Neural cell (in vitro differentiated cells): ENCODE measurements around the gene PDE8A. TPM values are rescaled to one million over a fixed set of nuclear protein-coding genes. Genes with fewer than 3 reads are reported as not detected.

Experiments
- H2AFZ ChIP-seq: fragments of 200-600, 300-800 bp; sonication (generic), shearing (Covaris generic); 2 replicates; pipeline ENCODE4 v1.6.0; 2014; ENCODE audit warnings: low read depth, mild to moderate bottlenecking, antibody characterized with exemption, low read length, moderate library complexity
- H3F3A ChIP-seq: fragments of 200-600 bp; shearing (Covaris generic); 2 replicates; pipeline ENCODE4 v1.6.1; 2016; ENCODE audit warnings: mild to moderate bottlenecking, moderate library complexity, mixed read lengths, antibody characterized with exemption, low read length; ENCODE audit not compliant: insufficient read depth, poor library complexity, severe bottlenecking
- H3K27ac ChIP-seq: fragments of 200-600, 300-800 bp; sonication (generic), shearing (Covaris generic); 2 replicates; pipeline ENCODE4 v1.5.1; 2014; ENCODE audit warnings: mild to moderate bottlenecking, low read length, moderate library complexity
- H3K27me3 ChIP-seq: fragments of 300-800, 200-600 bp; sonication (generic), shearing (Covaris generic); 2 replicates; pipeline ENCODE4 v1.6.0; 2014; ENCODE audit warnings: mild to moderate bottlenecking, low read depth, low read length, moderate library complexity; ENCODE audit not compliant: insufficient read depth
- H3K36me3 ChIP-seq: fragments of 300-800, 200-600 bp; sonication (generic), shearing (Covaris generic); 2 replicates; pipeline ENCODE4 v1.5.1; 2014; ENCODE audit warnings: mild to moderate bottlenecking, antibody characterized with exemption, low read length, moderate library complexity; ENCODE audit not compliant: insufficient read depth
- H3K4me2 ChIP-seq: fragments of 300-800, 200-600 bp; sonication (generic), shearing (Covaris generic); 2 replicates; pipeline ENCODE4 v1.6.0; 2014; ENCODE audit warnings: mild to moderate bottlenecking, low read length
- H3K4me3 ChIP-seq: fragments of 300-800, 200-600 bp; sonication (generic), shearing (Covaris generic); 2 replicates; pipeline ENCODE4 v1.5.1; 2014; ENCODE audit warnings: mild to moderate bottlenecking, low read length, moderate library complexity
- H3K79me2 ChIP-seq: fragments of 200-600 bp; shearing (Covaris generic); replicated peaks from 2 replicates; pipeline ENCODE4 v1.6.0; 2014; ENCODE audit warnings: mild to moderate bottlenecking, low read length, moderate library complexity; ENCODE audit not compliant: insufficient read depth
- H3K9ac ChIP-seq: fragments of 300-800, 200-600 bp; sonication (generic), shearing (Covaris generic); 2 replicates; pipeline ENCODE4 v1.6.1; 2016; ENCODE audit warnings: mild to moderate bottlenecking, low read length, mixed read lengths
- H3K9me2 ChIP-seq: fragments of 200-600 bp; shearing (Covaris generic); 2 replicates; pipeline ENCODE4 v1.6.1; 2016; ENCODE audit warnings: mild to moderate bottlenecking, low read length, mixed read lengths; ENCODE audit not compliant: insufficient read depth
- H3K9me3 ChIP-seq: fragments of 200-600, 300-800 bp; sonication (generic), shearing (Covaris generic); 2 replicates; pipeline ENCODE4 v1.6.1; 2016; ENCODE audit warnings: mild to moderate bottlenecking, mixed run types, low read length, moderate library complexity, mixed read lengths
- H4K20me1 ChIP-seq: fragments of 200-600 bp; shearing (Covaris generic); 2 replicates; pipeline ENCODE4 v1.6.1; 2016; ENCODE audit warnings: mild to moderate bottlenecking, mixed run types; ENCODE audit not compliant: insufficient read depth
- CTCF ChIP-seq: fragments of 450-650 bp; IDR thresholded peaks from 2 replicates; pipeline ENCODE4 v1.5.1; 2014; ENCODE audit warnings: antibody characterized with exemption, mild to moderate bottlenecking, moderate library complexity; ENCODE audit not compliant: poor library complexity, severe bottlenecking
- EP300 ChIP-seq: fragments of 450-650 bp; conservative IDR thresholded peaks from 2 replicates; pipeline ENCODE4 v1.6.1; 2014; ENCODE audit warnings: antibody characterized with exemption, mild to moderate bottlenecking, moderate library complexity; ENCODE audit not compliant: poor library complexity, severe bottlenecking
- EZH2 ChIP-seq: fragments of 200-600, 300-800 bp; shearing (Covaris generic), sonication (generic); IDR thresholded peaks from 2 replicates; pipeline ENCODE4 v1.6.1; 2014; ENCODE audit warnings: antibody characterized with exemption, low read length, borderline replicate concordance, mild to moderate bottlenecking; ENCODE audit not compliant: insufficient read depth, poor library complexity, severe bottlenecking
- MXI1 ChIP-seq: fragments of 450-650 bp; conservative IDR thresholded peaks from 2 replicates; pipeline ENCODE4 v1.6.1; 2014; ENCODE audit warnings: antibody characterized with exemption, mild to moderate bottlenecking; ENCODE audit not compliant: poor library complexity, severe bottlenecking
- POLR2AphosphoS5 ChIP-seq: IDR thresholded peaks from 2 replicates; pipeline ENCODE4 v1.6.1; 2012
- RAD21 ChIP-seq: fragments of 450-650 bp; conservative IDR thresholded peaks from 2 replicates; pipeline ENCODE4 v1.6.1; 2014; ENCODE audit warnings: antibody characterized with exemption, mild to moderate bottlenecking, moderate library complexity
- REST ChIP-seq: IDR thresholded peaks from 2 replicates; pipeline ENCODE4 v1.6.1; 2012; ENCODE audit warnings: borderline replicate concordance
- SMC3 ChIP-seq: fragments of 450-650 bp; conservative IDR thresholded peaks from 2 replicates; pipeline ENCODE4 v1.6.1; 2014; ENCODE audit warnings: antibody characterized with exemption, mild to moderate bottlenecking, moderate library complexity; ENCODE audit not compliant: poor library complexity
- TAF1 ChIP-seq: IDR thresholded peaks from 2 replicates; pipeline ENCODE4 v1.6.1; 2012; ENCODE audit warnings: low read depth
- polyA minus RNA-seq: library from RNA; depleted of rRNA, polyadenylated mRNA; stranded (reverse); fragments of >200 nt; gene quantifications from 2 replicates; pipeline ENCODE4 v1.2.3, GENCODE V29; 2014
- polyA plus RNA-seq: library from polyadenylated mRNA; depleted of rRNA; stranded (reverse); fragments of >200 nt; gene quantifications from 2 replicates; pipeline ENCODE4 v1.2.3, GENCODE V29; 2014

Gene PDE8A
- polyA plus RNA-seq (13.2 and 17.6 TPM in 2 replicates), polyA minus RNA-seq (13.6 and 14.9 TPM in 2 replicates)

- H3F3A ChIP-seq, result no peaks in the 10 kb centered on the region
- H3K36me3 ChIP-seq, result no peaks in the 10 kb centered on the region
- no peaks in the 10 kb centered on the region for H3K79me2 ChIP-seq
- H4K20me1 ChIP-seq, result no peaks in the 10 kb centered on the region
- peak within 1 kb of the TSS; percentile 73 for H2AFZ ChIP-seq
- H3K27me3 ChIP-seq, result peaks cover 49% of the 10 kb centered on the region
- TF ChIP-seq MXI1 (peak; percentile 21), EZH2 (no peak), SMC3 (no peak)
- H3K9me2 ChIP-seq, result no peaks in the 10 kb centered on the region
- peak within 1 kb of the TSS; percentile 67 for H3K9ac ChIP-seq
- H3K4me2 ChIP-seq, result peak within 1 kb of the TSS; percentile 35
- H3K4me3 ChIP-seq, result peak within 1 kb of the TSS; percentile 91
- H3K27ac ChIP-seq, result peak within 1 kb of the TSS; percentile 43
- no peaks in the 10 kb centered on the region for H3K9me3 ChIP-seq
Observed at GRCh38 chr15:84981711-84982300, at the start of gene PDE8A. Gene PDE8A (plus strand): TSS chr15:84981856. CDS start chr15:84982163, 307 bp downstream.

- H3K4me2 ChIP-seq, result no peak overlapping the region
- H3K79me2 ChIP-seq, result no peaks in the 10 kb centered on the region
- H2AFZ ChIP-seq, result no peak overlapping the region
- H3K27ac ChIP-seq, result no peak overlapping the region
- H3K27me3 ChIP-seq, result no peaks in the 10 kb centered on the region
- no peaks in the 10 kb centered on the region for H4K20me1 ChIP-seq
- H3K9me3 ChIP-seq, result no peaks in the 10 kb centered on the region
- H3K9me2 ChIP-seq, result no peaks in the 10 kb centered on the region
- TF ChIP-seq TAF1 (no peak), EZH2 (no peak), MXI1 (no peak), SMC3 (no peak), RAD21 (no peak), POLR2AphosphoS5 (no peak), CTCF (no peak), REST (no peak), EP300 (no peak)
- H3K36me3 ChIP-seq, result no peaks in the 10 kb centered on the region
- H3K4me3 ChIP-seq, result no peak overlapping the region
- no peaks in the 10 kb centered on the region for H3F3A ChIP-seq
- H3K9ac ChIP-seq, result no peak overlapping the region
Observed at GRCh38 chr15:84934942-84935729, 46.5 kb upstream of the PDE8A start.
